Measurements from ENCODE around the gene TMEM25. TPM values are rescaled to one million over a fixed set of nuclear protein-coding genes. Genes with fewer than 3 reads are reported as not detected.
"Not testable (repeated sequence)": the region's sequence is repeated elsewhere in the genome, so short reads cannot be mapped to it uniquely, and the experiment has no call there.

Gene TMEM25
- total RNA-seq: 10 to 100 TPM in 2 of 4 donors, 1 to 10 TPM in 2; 6.3 to 14.7 (median 8.7) TPM
- 1 to 10 TPM; 1.3 to 8.0 (median 5.9) TPM for polyA plus RNA-seq
- long read RNA-seq, donor 1, partial matches to known transcripts: 1 of 6 reads
- long read RNA-seq, donor 1, other reads (novel, unspliced or antisense): 3 of 6 reads
- long read RNA-seq, donor 2, partial matches to known transcripts: 3 of 23 reads
- long read RNA-seq, donor 2, other reads (novel, unspliced or antisense): 11 of 23 reads

DNA sequence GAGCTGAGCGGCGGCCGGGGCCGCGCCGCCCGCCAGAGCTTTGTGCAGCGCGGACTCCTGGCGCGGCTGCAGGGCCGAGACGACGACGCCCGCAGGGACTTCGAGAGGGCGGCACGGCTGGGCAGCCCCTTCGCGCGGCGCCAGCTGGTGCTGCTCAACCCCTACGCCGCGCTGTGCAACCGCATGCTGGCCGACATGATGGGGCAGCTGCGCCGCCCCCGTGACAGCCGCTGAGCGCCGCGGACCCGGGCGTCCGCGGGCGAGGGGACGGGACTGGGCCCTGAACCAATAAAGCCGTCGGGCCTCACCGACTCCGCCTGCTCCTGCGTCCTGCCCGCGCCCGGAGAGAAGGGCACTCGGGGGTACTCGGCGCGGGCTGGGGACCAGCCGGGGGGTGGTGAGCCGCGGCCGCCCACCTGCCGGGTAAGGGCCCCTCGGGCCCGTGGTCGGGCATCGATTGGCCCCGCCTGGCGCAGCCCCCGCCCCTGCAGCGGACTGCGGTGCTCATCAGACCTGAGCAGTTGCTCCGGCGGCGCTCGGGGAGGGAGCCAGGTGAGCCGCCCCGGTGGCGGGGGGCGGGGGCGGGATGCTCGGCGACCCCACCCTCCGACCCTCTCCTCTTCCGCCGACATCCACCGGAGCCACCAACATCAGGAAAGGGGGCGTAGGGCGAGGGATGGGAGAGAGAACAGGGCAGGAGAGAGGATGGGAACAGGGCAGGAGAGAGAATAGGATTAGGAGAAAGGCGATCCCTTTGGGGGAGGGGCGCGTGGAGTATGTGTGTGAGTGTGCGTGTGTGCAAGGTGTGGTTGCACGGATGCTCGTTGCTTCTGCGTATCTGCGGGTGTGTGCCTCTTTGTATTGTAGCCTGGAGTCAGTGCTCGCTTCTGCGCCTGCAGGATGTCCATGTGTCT lies at the start of gene TMEM25:
Gene TMEM25, plus strand, starts transcription at position 510 of the 914 bp plus-strand sequence. CDS start 610 bp downstream, outside the sequence.
- peak; percentile 73 to 82 for DNase-seq
- H3K9me3 ChIP-seq: no peaks in the 10 kb centered on the region
- 2 to 4% (median 3%) methylated on average over 65 to 94 of the region's 94 CpGs for WGBS, 3 donors
- peaks cover 9% of the 10 kb centered on the region for H3K4me1 ChIP-seq
- peak; percentile 82 to 90 (median 84) for ATAC-seq
- no peaks in the 10 kb centered on the region for H3K27me3 ChIP-seq (ENCODE audit: insufficient read depth in 3 of 3, low read length in 2 of 3)
- peaks cover 0 to 5% of the 10 kb centered on the region in 2 donors for H3K36me3 ChIP-seq (ENCODE audit: insufficient read depth in 1 of 2, low read depth in 1 of 2)
- no peak for TF ChIP-seq CTCF (IDR thresholded peaks at IDR 0.05)
- peak within 1 kb of the TSS; percentile 91 for H3K4me3 ChIP-seq
- H3K27ac ChIP-seq: peak within 1 kb of the TSS; percentile 80
- intact Hi-C loops (cut with DNase I): loop anchor here (2.0 to 5.0 kb wide), 2 partner anchors 36 kb away; partner anchors contain the start of gene IFT46 (in 1 of the 2)

DNA sequence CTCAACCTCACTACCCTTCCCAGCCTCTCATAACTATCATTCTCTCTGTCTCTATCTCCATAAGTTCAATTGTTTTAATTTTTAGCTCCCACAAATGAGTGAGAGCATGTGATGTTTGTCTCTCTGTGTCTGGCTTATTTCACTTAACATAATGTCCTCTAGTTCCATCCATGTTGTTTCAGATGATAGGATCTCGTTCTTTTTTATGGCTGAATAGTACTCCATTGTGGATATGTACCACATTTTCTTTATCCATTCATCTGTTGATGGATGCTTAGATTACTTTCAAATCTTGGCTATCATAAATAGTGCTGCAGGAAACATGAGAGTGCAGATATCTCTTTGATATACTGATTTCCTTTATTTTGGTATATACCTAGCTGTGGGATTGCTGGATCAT lies 49.8 kb upstream of the TMEM25 start:
- not testable (repeated sequence) for ATAC-seq; DNase-seq; H3K27ac ChIP-seq; H3K4me1 ChIP-seq; H3K4me3 ChIP-seq; H3K9me3 ChIP-seq; H3K27me3 ChIP-seq (ENCODE audit: insufficient read depth in 3 of 3, low read length in 2 of 3)
- intact Hi-C loops (cut with DNase I): loop anchor here in 1 of 2 donors (10.0 kb wide), 1 partner anchor 186 kb away; no protein-coding TSS in a partner anchor
- WGBS, 3 donors: 97 to 98% (median 98%) methylated on average over 1 of the region's 1 CpG
- H3K36me3 ChIP-seq (ENCODE audit: insufficient read depth in 1 of 2, low read depth in 1 of 2): peaks cover 6 to 100% of the 10 kb centered on the region in 2 donors

GRCh38 chr11:118484405-118484804 lies 46.6 kb upstream of the TMEM25 start:
- ATAC-seq: no peak
- intact Hi-C loops (cut with DNase I): loop anchor here in 1 of 2 donors (10.0 kb wide), 1 partner anchor 190 kb away; no protein-coding TSS in a partner anchor
- WGBS, 3 donors: 76 to 92% (median 76%) methylated on average over 3 of the region's 3 CpGs
- Histone ChIP-seq H3K36me3 (ENCODE audit: insufficient read depth in 1 of 2, low read depth in 1 of 2) (peaks cover 4 to 100% of the 10 kb centered on the region in 2 donors), H3K4me3 (no peak overlapping the region), H3K4me1 (no peaks in the 10 kb centered on the region), H3K27me3 (ENCODE audit: insufficient read depth in 3 of 3, low read length in 2 of 3) (no peaks in the 10 kb centered on the region), H3K27ac (no peak overlapping the region), H3K9me3 (no peaks in the 10 kb centered on the region)
- no peak for DNase-seq
- TF ChIP-seq CTCF (IDR thresholded peaks at IDR 0.05): no peak

GRCh38 chr11:118485273-118485672 lies 45.7 kb upstream of the TMEM25 start:
- TF ChIP-seq CTCF (IDR thresholded peaks at IDR 0.05): no peak
- Histone ChIP-seq H3K4me3 (no peak overlapping the region), H3K36me3 (ENCODE audit: insufficient read depth in 1 of 2, low read depth in 1 of 2) (peaks cover 7 to 100% of the 10 kb centered on the region in 2 donors), H3K9me3 (no peaks in the 10 kb centered on the region), H3K27ac (no peak overlapping the region), H3K27me3 (ENCODE audit: insufficient read depth in 3 of 3, low read length in 2 of 3) (no peaks in the 10 kb centered on the region), H3K4me1 (no peaks in the 10 kb centered on the region)
- no peak for ATAC-seq
- intact Hi-C loops (cut with DNase I): loop anchor here (5.0 to 10.0 kb wide), 3 partner anchors 83 to 288 kb away; partner anchors contain the start of gene ATP5MG (in 2 of the 2)
- no peak for DNase-seq
